Measurements from ENCODE around the gene HILPDA. TPM values are rescaled to one million over a fixed set of nuclear protein-coding genes. Genes with fewer than 3 reads are reported as not detected.

HILPDA gene
- 14.0 TPM for total RNA-seq
- long read RNA-seq, transcript HILPDA-201 (2 exons, 1,349 nt) = major isoform, 28 of 32 reads
- long read RNA-seq, partial matches to known transcripts = 0 of 32 reads
- long read RNA-seq, other reads (novel, unspliced or antisense) = 0 of 32 reads

- DNase-seq (ENCODE audit: low spot score) = peak; percentile 98
- intact Hi-C loops (cut with DNase I) = no loop called here
Measured at GRCh38 chr7:128455543-128456254, at the start of gene HILPDA. HILPDA (plus strand) TSS chr7:128455878; CDS start chr7:128457269, 1,391 bp downstream.

GRCh38 chr7:128406314-128407232 lies 49.1 kb upstream of the HILPDA start:
- DNase-seq (ENCODE audit: low spot score) = no peak
- intact Hi-C loops (cut with DNase I) = no loop called here

- intact Hi-C loops (cut with DNase I) = no loop called here
- DNase-seq (ENCODE audit: low spot score) = no peak
Measured at GRCh38 chr7:128407233-128407589, 48.5 kb upstream of the HILPDA start.

GRCh38 chr7:128407751-128408708 lies 47.6 kb upstream of the HILPDA start:
- no peak for DNase-seq (ENCODE audit: low spot score)
- intact Hi-C loops (cut with DNase I) = no loop called here

GRCh38 chr7:128408709-128409595 lies 46.7 kb upstream of the HILPDA start:
- intact Hi-C loops (cut with DNase I) = no loop called here
- DNase-seq (ENCODE audit: low spot score) = no peak

GRCh38 chr7:128409596-128410450 lies 45.9 kb upstream of the HILPDA start, which contains the start of gene IMPDH1:
IMPDH1 (minus strand) TSS chr7:128409982; CDS start chr7:128409901, 81 bp downstream.
- peak; percentile 97 for DNase-seq (ENCODE audit: low spot score)
- intact Hi-C loops (cut with DNase I) = no loop called here

GRCh38 chr7:128410451-128410753 lies 45.3 kb upstream of the HILPDA start:
- DNase-seq (ENCODE audit: low spot score) = no peak
- intact Hi-C loops (cut with DNase I) = no loop called here

GRCh38 chr7:128415217-128415785 lies 40.4 kb upstream of the HILPDA start:
- intact Hi-C loops (cut with DNase I) = no loop called here
- DNase-seq (ENCODE audit: low spot score) = no peak

- no peak for DNase-seq (ENCODE audit: low spot score)
- intact Hi-C loops (cut with DNase I) = no loop called here
Measured at GRCh38 chr7:128417071-128417470, 38.6 kb upstream of the HILPDA start.

GRCh38 chr7:128419257-128419656 lies 36.4 kb upstream of the HILPDA start:
- no peak for DNase-seq (ENCODE audit: low spot score)
- intact Hi-C loops (cut with DNase I) = no loop called here

GRCh38 chr7:128420773-128421172 lies 34.9 kb upstream of the HILPDA start:
- no peak for DNase-seq (ENCODE audit: low spot score)

GRCh38 chr7:128421384-128421783 lies 34.3 kb upstream of the HILPDA start:
- DNase-seq (ENCODE audit: low spot score) = no peak
- intact Hi-C loops (cut with DNase I) = no loop called here

More at GRCh38 chr7:128420773-128421172, 34.9 kb upstream of the HILPDA start:
- intact Hi-C loops (cut with DNase I) = no loop called here

- DNase-seq (ENCODE audit: low spot score) = no peak
- intact Hi-C loops (cut with DNase I) = no loop called here
Measured at GRCh38 chr7:128422037-128422436, 33.6 kb upstream of the HILPDA start.

- DNase-seq (ENCODE audit: low spot score) = no peak
- intact Hi-C loops (cut with DNase I) = no loop called here
Measured at GRCh38 chr7:128422842-128423241, 32.8 kb upstream of the HILPDA start.

- intact Hi-C loops (cut with DNase I) = loop anchor here (2.0 kb wide), 1 partner anchor 26 kb away; no protein-coding TSS in a partner anchor
- no peak for DNase-seq (ENCODE audit: low spot score)
Measured at GRCh38 chr7:128424686-128425275, 30.9 kb upstream of the HILPDA start.

- intact Hi-C loops (cut with DNase I) = loop anchor here (2.0 kb wide), 1 partner anchor 27 kb away; no protein-coding TSS in a partner anchor
- peak; percentile 86 for DNase-seq (ENCODE audit: low spot score)
Measured at GRCh38 chr7:128425850-128426249, 29.8 kb upstream of the HILPDA start.

All from cardiac septum (tissue), 1 donor.